Measurements from ENCODE around the gene PARK7.

Gene PARK7

DNA sequence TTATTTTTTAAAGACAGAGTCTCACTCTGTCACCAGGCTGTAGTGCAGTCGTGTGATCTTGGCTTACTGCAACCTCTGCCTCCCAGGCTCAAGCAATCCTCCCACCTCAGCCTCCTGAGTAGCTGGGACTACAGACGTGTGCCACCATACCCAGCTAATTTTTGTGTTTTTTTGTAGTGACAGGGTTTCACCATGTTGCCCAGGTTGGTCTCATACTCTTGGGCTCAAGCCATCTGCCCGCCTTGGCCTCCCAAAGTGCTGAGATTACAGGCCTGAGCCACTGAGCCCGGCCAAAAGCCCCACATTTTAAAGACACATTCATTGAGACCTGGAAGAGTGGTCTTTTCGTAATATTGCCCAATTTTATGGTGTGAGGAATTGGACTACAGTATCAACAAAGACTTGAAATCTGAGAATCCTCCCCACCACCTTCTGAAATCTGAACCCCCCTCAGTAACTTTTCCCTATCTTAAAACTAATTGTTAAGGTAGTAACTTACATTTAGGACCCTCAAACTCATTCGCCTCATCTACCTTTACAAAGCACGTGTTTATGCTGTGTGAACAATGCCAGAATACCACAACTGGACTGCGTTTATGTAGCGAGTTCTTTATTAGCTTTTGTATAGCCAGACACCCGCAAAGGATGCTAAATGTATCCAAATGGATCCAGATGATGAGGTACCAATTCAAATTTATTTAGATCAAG, 61.9 kb downstream of the PARK7 start:
- DNase-seq (ENCODE audit: low spot score), result no peak

DNA sequence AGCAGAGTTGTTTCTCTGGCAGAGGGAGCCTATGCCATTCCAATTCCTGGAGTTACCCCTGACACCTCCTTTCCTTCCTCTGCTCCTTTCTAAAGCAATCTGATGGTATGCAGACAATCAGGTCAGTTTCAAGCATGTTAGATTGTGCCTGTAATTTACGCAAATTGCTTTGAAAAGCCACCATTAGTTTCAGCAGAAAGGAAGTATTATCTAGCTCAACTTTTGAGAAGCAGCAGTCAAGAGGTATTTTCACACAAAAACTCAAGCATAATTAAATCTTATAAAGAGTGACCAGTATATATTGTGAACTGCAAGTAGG, 62.4 kb downstream of the PARK7 start:
- no peak for DNase-seq (ENCODE audit: low spot score)

DNA sequence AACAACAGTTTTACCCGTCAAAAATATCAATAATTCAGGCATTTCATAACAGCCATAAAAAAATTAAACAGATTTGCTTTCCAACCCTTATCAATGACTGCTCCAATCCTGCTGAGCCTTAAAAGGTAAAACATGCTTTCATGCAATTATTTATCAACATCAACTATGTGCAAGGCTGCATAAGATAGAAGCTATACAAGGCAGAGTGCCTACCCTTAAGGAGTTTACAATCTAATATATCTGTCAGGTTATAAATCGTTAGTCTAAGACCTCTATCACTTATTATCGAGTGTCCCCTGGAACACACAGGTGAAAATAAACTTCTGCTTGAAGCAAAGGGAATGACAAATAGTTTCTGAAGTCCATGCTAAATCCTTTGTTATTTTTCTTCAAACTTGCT, 62.8 kb downstream of the PARK7 start:
- DNase-seq (ENCODE audit: low spot score), result no peak

DNA sequence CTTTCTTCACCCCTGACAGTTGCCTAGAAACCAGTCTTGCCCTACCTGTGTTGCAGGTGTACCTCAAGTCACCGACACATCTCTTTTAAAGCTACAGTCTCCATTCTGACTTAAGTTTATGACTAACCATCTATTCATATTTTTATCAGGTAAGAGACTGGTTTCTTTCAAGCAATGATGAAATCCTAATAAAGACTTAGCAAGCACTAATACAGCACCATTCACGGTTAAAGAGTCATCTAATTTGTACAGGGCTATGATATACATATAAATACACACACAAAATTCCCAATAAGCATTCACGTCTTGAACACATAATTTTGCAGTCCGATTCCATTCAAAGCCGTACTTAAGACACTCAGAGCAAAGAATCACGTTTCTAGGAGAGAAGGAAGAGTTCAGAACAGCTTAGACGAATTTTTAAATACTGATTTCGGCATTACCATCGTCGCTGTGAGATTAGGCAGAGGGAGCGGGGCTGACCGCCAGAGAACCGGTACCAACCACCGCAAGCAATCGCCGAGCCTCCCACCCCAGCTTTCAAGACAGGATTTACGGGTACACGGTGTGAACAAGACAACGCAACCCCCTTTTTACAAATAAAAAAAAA, 63.7 kb downstream of the PARK7 start:
- DNase-seq (ENCODE audit: low spot score), result no peak

DNA sequence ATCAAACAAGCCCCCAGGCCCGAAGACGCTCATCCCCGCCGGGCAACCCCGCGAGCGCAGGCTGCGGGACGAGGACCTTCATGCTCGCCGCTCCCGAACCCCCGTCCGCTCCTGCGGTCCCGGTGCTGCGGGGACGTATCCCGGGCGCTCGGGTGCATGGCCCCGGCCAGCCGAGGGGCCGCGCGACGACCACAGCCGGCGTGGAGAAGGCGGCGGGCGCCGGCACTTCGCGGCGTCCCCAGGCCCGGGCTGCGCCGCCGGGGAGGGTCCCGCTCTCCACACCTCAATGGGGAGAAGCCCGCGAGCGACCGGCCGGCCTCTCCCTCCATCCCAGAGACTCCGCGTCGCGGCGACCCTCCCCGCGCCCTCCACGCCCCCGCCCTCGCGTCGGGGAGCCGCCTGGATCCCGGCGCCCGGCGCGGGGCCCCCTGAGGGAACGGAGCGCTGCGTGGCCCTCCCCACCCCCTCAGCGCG, 64.2 kb downstream of the PARK7 start:
- DNase-seq (ENCODE audit: low spot score), result no peak

DNA sequence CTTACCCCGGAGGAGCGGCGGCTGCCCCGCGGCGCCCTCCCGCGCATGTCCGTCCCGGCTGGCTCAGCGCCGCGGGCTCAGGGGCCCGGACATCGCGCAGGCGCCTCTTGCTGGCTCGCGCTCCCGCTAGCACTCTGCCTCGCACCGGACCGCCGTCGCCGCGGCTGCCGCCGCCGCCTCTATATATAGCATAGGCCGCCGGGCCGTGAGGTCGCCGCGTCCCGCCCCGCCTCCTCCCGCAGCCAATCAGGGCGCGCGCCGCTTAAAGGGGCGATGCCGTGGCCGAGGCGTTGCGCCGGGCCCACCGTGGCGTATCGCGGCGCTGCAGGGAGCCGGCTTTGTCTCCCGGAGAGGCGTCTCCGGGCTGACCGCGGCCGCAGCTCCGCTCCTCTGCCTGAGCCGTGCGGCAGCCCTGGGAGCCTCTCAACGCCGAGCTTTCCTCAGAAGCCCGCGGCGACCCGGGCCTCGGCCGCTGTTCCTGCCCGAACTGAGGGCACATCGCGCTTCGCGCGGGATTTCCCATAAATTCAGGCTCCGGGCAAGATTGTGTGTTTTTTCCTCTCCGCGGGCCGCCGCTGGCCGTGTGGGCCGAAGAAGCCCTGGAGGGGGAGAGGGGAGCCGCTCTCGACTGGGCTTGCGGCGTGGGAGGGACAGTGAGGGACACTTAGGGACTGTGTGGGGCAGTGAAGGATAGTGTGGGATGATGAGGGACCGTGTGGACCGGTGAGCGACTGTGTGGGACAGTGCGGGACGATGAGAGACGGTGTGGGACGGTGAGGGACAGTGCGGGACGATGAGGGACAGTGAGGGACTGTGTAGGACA, 64.9 kb downstream of the PARK7 start, which contains the start of gene ERRFI1:
ERRFI1 (minus strand) TSS at position 157 of the 823 bp plus-strand sequence. CDS start 10,690 bp downstream, outside the sequence.
- DNase-seq (ENCODE audit: low spot score), result peak; percentile 86

DNA sequence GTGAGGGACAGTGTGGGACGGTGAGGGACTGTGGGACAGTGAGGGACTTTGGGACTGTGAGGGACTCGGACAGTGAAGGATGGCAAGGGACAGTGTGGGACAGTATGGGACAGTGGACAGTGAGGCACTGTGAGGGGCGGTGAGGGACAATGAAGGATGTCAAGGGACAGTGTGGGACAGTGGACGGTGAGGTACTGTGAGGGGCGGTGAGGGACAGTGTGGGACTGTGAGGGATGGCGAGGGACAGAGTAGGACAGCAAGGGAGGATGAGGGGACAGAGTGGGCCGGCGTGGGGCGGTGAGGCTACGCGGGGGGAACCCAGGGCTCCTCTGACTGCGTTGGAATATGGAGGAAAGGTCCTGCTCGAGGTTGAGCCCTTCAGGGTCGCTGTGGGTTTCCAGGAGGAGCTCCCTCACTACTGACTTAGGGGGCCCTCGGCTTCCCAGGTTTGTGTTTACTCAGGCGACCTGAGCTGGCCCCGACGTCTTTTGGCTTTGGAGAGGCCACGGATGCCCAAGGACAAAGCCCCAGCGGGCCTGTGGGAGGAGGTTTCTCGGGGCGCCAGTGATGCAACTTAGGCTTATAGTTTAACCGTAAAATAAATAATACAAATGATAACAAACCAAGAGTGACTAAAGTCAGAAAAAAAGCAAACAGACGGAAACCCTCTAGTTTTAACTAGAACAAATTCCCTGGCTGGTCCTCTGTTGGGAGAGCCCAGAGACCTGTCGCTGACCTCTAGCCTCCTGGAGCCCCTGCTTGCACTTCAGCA, 65.7 kb downstream of the PARK7 start:
- DNase-seq (ENCODE audit: low spot score), result no peak

DNA sequence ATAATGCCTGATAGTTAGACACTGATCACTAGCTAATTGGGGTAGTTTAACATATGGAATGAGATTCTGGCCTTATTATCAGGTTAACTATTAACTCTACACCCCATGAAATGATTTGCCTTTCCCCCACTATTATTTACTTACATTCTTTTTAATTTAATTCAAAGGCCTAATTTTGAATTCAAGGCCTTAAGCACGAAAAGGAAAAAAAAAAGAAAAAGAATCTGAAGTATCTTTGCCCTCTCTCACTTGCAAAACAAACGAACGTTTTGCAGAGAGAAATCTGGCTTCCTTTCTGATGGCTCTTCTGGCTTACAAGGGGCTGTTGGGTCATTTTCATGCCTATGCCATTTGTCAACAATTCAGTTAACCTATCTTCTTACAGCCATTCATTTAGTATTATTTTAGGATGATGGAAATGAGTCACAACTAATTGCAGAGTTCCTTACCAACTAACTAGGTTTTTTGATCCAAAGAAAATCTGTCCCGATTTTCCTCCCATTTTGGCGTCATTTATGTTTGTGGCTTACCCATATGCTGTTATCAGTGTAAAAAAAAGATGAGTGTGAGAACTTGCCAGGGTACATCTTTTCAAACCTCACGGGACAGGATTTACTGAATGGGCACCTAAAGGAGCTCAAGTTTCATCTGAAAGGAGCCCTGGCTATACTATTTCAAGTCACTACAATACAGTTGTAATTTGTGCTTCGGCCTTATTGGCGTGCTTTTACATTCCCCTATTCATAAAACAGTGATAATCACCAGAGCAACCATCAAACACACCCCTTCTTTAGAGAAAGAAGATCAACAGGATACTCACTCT, 66.4 kb downstream of the PARK7 start:
- DNase-seq (ENCODE audit: low spot score), result no peak

DNA sequence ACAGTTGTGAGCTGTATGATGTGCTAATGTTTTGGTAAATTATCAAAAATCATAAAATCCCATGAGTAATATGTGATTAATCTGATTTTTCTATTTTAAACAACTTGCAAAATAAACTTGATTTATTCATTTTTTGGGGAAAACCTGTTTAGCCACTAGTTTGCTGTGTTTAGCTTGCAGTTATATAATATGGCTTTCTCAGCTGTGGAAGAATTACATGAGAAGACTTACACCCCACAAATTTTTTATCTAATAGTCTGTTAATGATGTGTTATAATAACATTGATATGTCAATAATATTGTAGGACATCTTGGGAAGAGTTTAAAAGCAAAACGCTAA, 67.0 kb downstream of the PARK7 start:
- no peak for DNase-seq (ENCODE audit: low spot score)

DNA sequence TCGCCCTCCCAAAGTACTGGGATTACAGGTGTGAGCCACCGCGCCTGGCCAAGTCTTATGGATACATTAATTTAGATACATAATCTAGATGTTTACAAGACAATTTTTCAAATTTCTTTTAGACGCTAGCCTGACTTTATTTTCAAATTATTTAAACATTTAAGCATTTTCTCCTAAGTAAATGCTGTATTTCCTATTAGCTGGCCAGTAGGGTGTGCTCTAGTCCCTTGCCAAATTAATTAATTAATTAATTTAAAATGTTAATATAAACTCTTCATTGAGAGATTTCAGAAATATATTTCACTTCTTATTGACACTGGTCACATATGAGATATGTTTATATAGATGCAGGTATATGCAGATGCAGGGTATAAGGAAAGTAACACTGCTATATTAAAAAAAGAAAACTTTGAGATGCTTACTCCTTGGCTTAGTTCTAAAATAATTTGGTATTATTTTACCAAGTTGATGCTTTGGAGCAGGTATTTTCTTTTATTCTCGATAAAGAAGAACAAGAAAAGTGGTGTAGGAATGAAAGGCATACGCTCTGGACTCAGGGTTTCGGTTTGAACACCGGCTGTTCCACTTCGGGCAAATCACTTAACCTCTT, 69.8 kb downstream of the PARK7 start:
- DNase-seq (ENCODE audit: low spot score), result no peak

DNA sequence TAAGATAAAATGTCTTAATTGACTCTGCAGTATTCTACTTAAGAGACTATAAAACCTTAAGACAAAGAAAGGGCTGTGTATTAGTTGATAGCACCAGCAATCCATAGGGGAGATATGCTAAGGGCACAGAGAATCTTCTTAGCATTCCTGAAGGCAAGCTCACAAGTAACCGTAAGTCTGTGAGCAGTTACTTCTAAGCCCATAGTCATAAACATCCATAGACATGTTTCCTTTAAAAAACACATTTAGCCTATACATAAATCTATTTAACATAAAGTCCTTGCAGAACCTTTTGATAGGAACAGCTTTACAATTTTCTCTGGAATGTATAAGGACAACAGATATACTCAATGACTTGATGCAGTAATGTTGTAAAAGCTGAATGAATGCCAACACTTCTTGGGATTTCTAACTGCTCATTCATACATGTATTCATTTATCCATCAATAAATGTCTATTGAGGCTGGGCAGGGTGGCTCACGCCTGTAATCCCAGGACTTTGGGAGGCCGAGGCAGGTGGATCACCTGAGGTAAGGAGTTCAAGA, 70.9 kb downstream of the PARK7 start:
- DNase-seq (ENCODE audit: low spot score), result no peak

DNA sequence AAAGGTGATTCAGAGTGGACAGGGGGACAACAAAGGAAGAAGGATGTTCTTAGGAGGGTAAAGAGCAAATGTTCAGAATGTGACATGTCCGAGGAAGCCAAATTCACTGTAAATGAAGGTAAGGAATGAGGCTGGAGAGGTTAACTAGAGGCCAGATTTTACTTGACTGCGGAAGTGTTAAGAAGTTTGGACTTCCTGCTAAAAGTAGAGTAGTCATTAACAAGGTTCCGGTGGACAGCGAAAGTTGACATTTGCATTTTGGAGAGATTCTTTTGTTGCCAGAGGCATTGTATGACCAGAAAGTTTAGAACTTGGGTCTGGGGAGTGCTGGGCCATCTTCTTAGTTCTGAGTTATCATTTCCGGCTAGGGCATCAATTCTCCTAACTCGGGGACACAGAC, 71.8 kb downstream of the PARK7 start:
- no peak for DNase-seq (ENCODE audit: low spot score)

Small RNAs within 50 kb of the gene (small RNA-seq; reads per million reads assigned to genes)
- 0 reads per million in 2 experiments for gene RF00019
